Hepatocyte (in vitro differentiated cells): ENCODE data around the gene TH. TPM values are rescaled to one million over a fixed set of nuclear protein-coding genes. Genes with fewer than 3 reads are reported as not detected.

Experiments
- DNase-seq: peaks from one replicate; pipeline ENCODE4 v3.0.0-alpha.2; 2016; ENCODE audit warnings: low spot score
- H2AFZ ChIP-seq: fragments of 200-600 bp; sonication (generic); 2 replicates; pipeline ENCODE4 v1.6.0; 2016; ENCODE audit warnings: antibody characterized with exemption, mild to moderate bottlenecking
- H3K27ac ChIP-seq: fragments of 200-600 bp; sonication (generic); 2 replicates; pipeline ENCODE4 v1.5.1; 2016; ENCODE audit warnings: mild to moderate bottlenecking
- H3K27me3 ChIP-seq: fragments of 200-600 bp; sonication (generic); 2 replicates; pipeline ENCODE4 v1.6.1; 2016
- H3K36me3 ChIP-seq: fragments of 200-600 bp; sonication (generic); replicated peaks from 2 replicates; pipeline ENCODE4 v1.5.1; 2016; ENCODE audit warnings: low read depth; ENCODE audit not compliant: insufficient read depth
- H3K4me1 ChIP-seq: fragments of 200-600 bp; sonication (generic); 2 replicates; pipeline ENCODE4 v1.5.1; 2016; ENCODE audit warnings: mild to moderate bottlenecking, moderate library complexity; ENCODE audit not compliant: insufficient read depth
- H3K4me2 ChIP-seq: fragments of 200-600 bp; sonication (generic); 2 replicates; pipeline ENCODE4 v1.6.0; 2016
- H3K4me3 ChIP-seq: fragments of 200-600 bp; sonication (generic); 2 replicates; pipeline ENCODE4 v1.5.1; 2016; ENCODE audit warnings: mild to moderate bottlenecking
- H3K79me2 ChIP-seq: fragments of 200-600 bp; sonication (generic); 2 replicates; pipeline ENCODE4 v1.6.0; 2017; ENCODE audit warnings: mild to moderate bottlenecking
- H3K9me2 ChIP-seq: fragments of 200-600 bp; sonication (generic); replicated peaks from 2 replicates; pipeline ENCODE4 v1.6.0; 2017; ENCODE audit warnings: mild to moderate bottlenecking; ENCODE audit not compliant: insufficient read depth
- H3K9me3 ChIP-seq: fragments of 200-600 bp; sonication (generic); 2 replicates; pipeline ENCODE4 v1.5.1; 2016; ENCODE audit warnings: low read depth, mild to moderate bottlenecking
- H4K20me1 ChIP-seq: fragments of 200-600 bp; sonication (generic); 2 replicates; pipeline ENCODE4 v1.6.0; 2016; ENCODE audit warnings: mild to moderate bottlenecking; ENCODE audit not compliant: insufficient read depth, poor library complexity, severe bottlenecking
- CTCF ChIP-seq: fragments of 200-600 bp; sonication (generic); IDR thresholded peaks from 2 replicates; pipeline ENCODE4 v1.5.1; 2016; ENCODE audit warnings: antibody characterized with exemption, mild to moderate bottlenecking; ENCODE audit not compliant: poor library complexity
- EZH2 ChIP-seq: fragments of 200-600 bp; sonication (generic); IDR thresholded peaks from 2 replicates; pipeline ENCODE4 v1.6.1; 2016; ENCODE audit warnings: antibody characterized with exemption, mild to moderate bottlenecking, borderline replicate concordance
- EZH2phosphoT487 ChIP-seq: fragments of 200-600 bp; sonication (generic); IDR thresholded peaks from one replicate; pipeline ENCODE4 v1.6.1; 2018; ENCODE audit warnings: antibody characterized with exemption, mild to moderate bottlenecking, low read depth, moderate library complexity; ENCODE audit not compliant: unreplicated experiment, severe bottlenecking
- WGBS: methylation state at CpG from one replicate; pipeline ENCODE4 v1.1.6; 2016; ENCODE audit warnings: low lambda C conversion rate; ENCODE audit errors: missing lambda C conversion rate; 5-methylcytosine and 5-hydroxymethylcytosine counted together
- polyA plus RNA-seq: library from polyadenylated mRNA; unstranded; fragments of >200 nt; fragmentation: Nextera tagmentation; extraction: Ambion mirVana; gene quantifications from 2 replicates; pipeline ENCODE4 v1.2.1, GENCODE V29; 2016
- total RNA-seq: library from RNA; depleted of rRNA; stranded (reverse); fragments of >200 nt; gene quantifications from 2 replicates; pipeline ENCODE4 v1.2.3, GENCODE V29; 2014

TH gene
- total and polyA plus RNA-seq, 2 experiments from 2014 or later: 2.6 to 15.3 TPM

GRCh38 chr11:2205214-2205720, 33.7 kb upstream of the TH start:
- no peak overlapping the region for H3K4me3 ChIP-seq
- H3K36me3 ChIP-seq: no peaks in the 10 kb centered on the region
- peaks cover 20% of the 10 kb centered on the region for H3K4me1 ChIP-seq
- 40% methylated on average over 1 of the region's 1 CpG for WGBS
- TF ChIP-seq CTCF: no peak
- no peak for TF ChIP-seq EZH2phosphoT487
- no peak for TF ChIP-seq EZH2
- H3K4me2 ChIP-seq: no peak overlapping the region
- no peaks in the 10 kb centered on the region for H3K27me3 ChIP-seq
- no peak overlapping the region for H2AFZ ChIP-seq
- H3K27ac ChIP-seq: no peak overlapping the region
- H3K79me2 ChIP-seq: no peaks in the 10 kb centered on the region
- H4K20me1 ChIP-seq: no peaks in the 10 kb centered on the region
- H3K9me2 ChIP-seq: no peaks in the 10 kb centered on the region
- H3K9me3 ChIP-seq: no peaks in the 10 kb centered on the region
- DNase-seq: no peak

GRCh38 chr11:2204361-2205213, 33.0 kb upstream of the TH start:
- Histone ChIP-seq H3K79me2 (no peaks in the 10 kb centered on the region), H3K4me1 (peaks cover 13% of the 10 kb centered on the region), H3K9me3 (no peaks in the 10 kb centered on the region), H3K36me3 (no peaks in the 10 kb centered on the region), H4K20me1 (no peaks in the 10 kb centered on the region), H2AFZ (no peak overlapping the region), H3K4me3 (no peak overlapping the region), H3K4me2 (no peak overlapping the region), H3K9me2 (no peaks in the 10 kb centered on the region), H3K27me3 (no peaks in the 10 kb centered on the region), H3K27ac (no peak overlapping the region)
- TF ChIP-seq EZH2phosphoT487 (no peak), CTCF (no peak), EZH2 (no peak)
- DNase-seq: no peak
- WGBS: 83% methylated on average over 21 of the region's 21 CpGs

- H3K27ac ChIP-seq: peak overlapping the region; percentile 51
- H3K79me2 ChIP-seq: no peaks in the 10 kb centered on the region
- H2AFZ ChIP-seq: no peak overlapping the region
- no peak for DNase-seq
- H3K4me1 ChIP-seq: peaks cover 13% of the 10 kb centered on the region
- 71% methylated on average over 18 of the region's 23 CpGs for WGBS
- no peaks in the 10 kb centered on the region for H3K9me2 ChIP-seq
- no peak overlapping the region for H3K4me2 ChIP-seq
- TF ChIP-seq EZH2phosphoT487 (no peak), CTCF (no peak), EZH2 (no peak)
- no peaks in the 10 kb centered on the region for H3K36me3 ChIP-seq
- no peaks in the 10 kb centered on the region for H4K20me1 ChIP-seq
- H3K9me3 ChIP-seq: no peaks in the 10 kb centered on the region
- H3K4me3 ChIP-seq: no peak overlapping the region
- no peaks in the 10 kb centered on the region for H3K27me3 ChIP-seq
Measured at GRCh38 chr11:2203440-2204259, 32.0 kb upstream of the TH start.
